IgD-negative memory B cell (primary cell): Measurements from ENCODE around the gene HSPA8. TPM values are rescaled to one million over a fixed set of nuclear protein-coding genes. Genes with fewer than 3 reads are reported as not detected.
A peak's percentile ranks its signal among the peaks of the same experiment; 100 is the strongest.
"Not testable (repeated sequence)": the region's sequence is repeated elsewhere in the genome, so short reads cannot be mapped to it uniquely, and the experiment has no call there.

Source experiments
- H3K27ac Mint-ChIP-seq, 3 donors: one replicate each; pipeline ENCODE4 v1.8.0; 2020 to 2022; ENCODE audit warnings: mild to moderate bottlenecking in 3 of 3, mixed read lengths in 3 of 3, moderate library complexity in 1 of 3
- H3K27me3 Mint-ChIP-seq: one replicate; pipeline ENCODE4 v1.8.0; 2021; ENCODE audit warnings: mixed read lengths
- H3K36me3 Mint-ChIP-seq: one replicate; pipeline ENCODE4 v1.8.0; 2020; ENCODE audit warnings: mild to moderate bottlenecking, mixed read lengths
- H3K4me1 Mint-ChIP-seq, 3 donors: one replicate each; pipeline ENCODE4 v1.8.0; 2020 to 2022; ENCODE audit warnings: mixed read lengths in 3 of 3, mild to moderate bottlenecking in 1 of 3
- H3K4me3 Mint-ChIP-seq, 4 donors: one replicate each; pipeline ENCODE4 v1.8.0; 2020 to 2022; ENCODE audit warnings: mild to moderate bottlenecking in 4 of 4, mixed read lengths in 4 of 4, moderate library complexity in 3 of 4
- H3K9me3 Mint-ChIP-seq, 3 donors: one replicate each; pipeline ENCODE4 v1.8.0; 2020 to 2021; ENCODE audit warnings: mixed read lengths in 3 of 3, mild to moderate bottlenecking in 1 of 3
- polyA plus RNA-seq: library from polyadenylated mRNA; unstranded; fragments of 300-500 nt; fragmentation: Illumina TruSeq; gene quantifications from one replicate; pipeline ENCODE4 v1.2.3, GENCODE V29; 2021

HSPA8 gene
- polyA plus RNA-seq, 1 donor from 2014 or later = 1,082 TPM

DNA sequence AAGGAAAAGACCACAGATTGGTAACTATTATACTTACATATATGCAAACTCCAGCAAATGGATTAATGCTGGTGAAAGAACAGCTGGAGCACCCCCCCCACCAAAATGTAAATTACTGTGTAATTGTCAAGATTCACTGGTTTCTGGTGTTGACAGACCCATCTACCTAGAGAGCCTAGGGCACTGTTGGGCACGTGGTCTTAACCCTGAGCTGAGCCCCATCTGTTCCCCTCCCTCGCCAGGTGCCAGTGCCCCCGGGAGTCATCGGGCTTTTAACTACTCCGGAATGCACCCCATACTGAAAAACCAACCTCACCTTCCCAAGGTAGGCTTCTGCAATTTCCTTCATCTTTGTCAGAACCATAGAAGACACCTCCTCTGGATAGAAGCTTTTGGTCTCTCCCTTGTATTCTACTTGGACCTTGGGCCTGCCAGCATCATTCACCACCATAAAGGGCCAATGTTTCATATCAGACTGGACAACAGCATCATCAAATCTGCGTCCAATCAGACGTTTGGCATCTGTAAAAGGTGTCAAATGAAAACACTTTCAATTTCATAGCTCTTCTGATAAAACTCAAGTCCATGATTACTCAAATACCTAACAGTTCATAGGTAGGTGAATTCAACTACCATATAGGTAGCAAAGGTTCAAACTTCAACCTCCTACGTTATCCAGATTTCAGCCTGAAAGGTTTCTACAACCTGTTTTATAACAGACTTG is 1.5 kb downstream of the HSPA8 start:
- H3K27ac Mint-ChIP-seq = peak overlapping the region; percentile 95 to 100 (median 100)
- peak overlapping the region; percentile 97 to 100 (median 98) for H3K4me3 Mint-ChIP-seq
- H3K4me1 Mint-ChIP-seq = peaks cover 58 to 65% (median 64%) of the 10 kb centered on the region in 3 donors
- H3K36me3 Mint-ChIP-seq = peaks cover 28% of the 10 kb centered on the region
- H3K9me3 Mint-ChIP-seq = no peaks in the 10 kb centered on the region
- H3K27me3 Mint-ChIP-seq = peaks cover 2% of the 10 kb centered on the region

GRCh38 chr11:123059041-123059920 is 2.7 kb downstream of the HSPA8 start:
- peaks cover 30% of the 10 kb centered on the region for H3K36me3 Mint-ChIP-seq
- H3K27me3 Mint-ChIP-seq, H3K9me3 Mint-ChIP-seq: not testable (repeated sequence)
- peak overlapping the region; percentile 97 to 100 (median 98) for H3K4me3 Mint-ChIP-seq
- H3K4me1 Mint-ChIP-seq = peaks cover 63 to 71% (median 64%) of the 10 kb centered on the region in 3 donors
- peak overlapping the region; percentile 95 to 100 (median 97) for H3K27ac Mint-ChIP-seq

GRCh38 chr11:123057661-123058305 is 4.2 kb downstream of the HSPA8 start:
- Mint-ChIP-seq H3K4me3 (peak overlapping the region; percentile 97 to 100 (median 98)), H3K4me1 (peaks cover 55 to 62% (median 58%) of the 10 kb centered on the region in 3 donors), H3K27ac (peak overlapping the region; percentile 95 to 100 (median 97)), H3K36me3 (peaks cover 30% of the 10 kb centered on the region), H3K27me3 (peaks cover 2% of the 10 kb centered on the region), H3K9me3 (no peaks in the 10 kb centered on the region)

DNA sequence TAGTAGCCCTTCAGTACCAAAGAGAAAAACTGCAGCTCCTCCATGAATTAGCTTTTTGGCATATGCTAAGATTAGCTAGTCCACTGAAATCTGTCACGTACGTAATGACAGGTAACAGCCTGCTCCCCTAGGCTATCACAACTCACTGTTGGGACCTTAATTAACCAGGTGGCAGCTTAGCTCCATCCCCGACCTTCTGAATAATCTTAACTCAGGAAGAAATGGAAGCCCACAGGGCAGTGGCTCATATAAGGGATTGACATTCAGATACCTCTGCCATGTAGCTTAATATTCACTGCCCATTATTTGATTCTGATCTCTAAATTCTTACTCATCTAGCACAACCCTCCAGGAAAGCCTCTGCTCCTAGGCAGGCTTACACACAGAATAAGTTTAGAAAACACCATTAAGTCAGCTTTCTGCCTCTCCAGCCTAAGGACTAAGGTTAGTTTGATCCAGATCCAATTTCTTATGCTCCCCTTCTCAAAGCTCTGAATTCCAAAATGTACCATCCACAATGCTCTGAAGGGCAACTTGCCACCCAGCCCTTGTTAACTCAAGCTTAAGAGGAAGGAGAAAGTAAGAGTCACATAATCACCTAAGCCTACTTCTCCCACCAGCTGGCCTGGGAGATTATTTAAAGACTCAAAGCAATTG is 5.0 kb downstream of the HSPA8 start:
- H3K27ac Mint-ChIP-seq = peak overlapping the region; percentile 22 to 100 (median 97)
- H3K4me1 Mint-ChIP-seq = peaks cover 55 to 62% (median 58%) of the 10 kb centered on the region in 3 donors
- no peaks in the 10 kb centered on the region for H3K9me3 Mint-ChIP-seq
- H3K36me3 Mint-ChIP-seq = peaks cover 31% of the 10 kb centered on the region
- H3K4me3 Mint-ChIP-seq = peak overlapping the region; percentile 31 to 99 (median 90)
- H3K27me3 Mint-ChIP-seq = peaks cover 2% of the 10 kb centered on the region

- peaks cover 51 to 56% (median 53%) of the 10 kb centered on the region in 3 donors for H3K4me1 Mint-ChIP-seq
These were observed 6.6 kb downstream of the HSPA8 start for GRCh38 chr11:123055191-123055901.

DNA sequence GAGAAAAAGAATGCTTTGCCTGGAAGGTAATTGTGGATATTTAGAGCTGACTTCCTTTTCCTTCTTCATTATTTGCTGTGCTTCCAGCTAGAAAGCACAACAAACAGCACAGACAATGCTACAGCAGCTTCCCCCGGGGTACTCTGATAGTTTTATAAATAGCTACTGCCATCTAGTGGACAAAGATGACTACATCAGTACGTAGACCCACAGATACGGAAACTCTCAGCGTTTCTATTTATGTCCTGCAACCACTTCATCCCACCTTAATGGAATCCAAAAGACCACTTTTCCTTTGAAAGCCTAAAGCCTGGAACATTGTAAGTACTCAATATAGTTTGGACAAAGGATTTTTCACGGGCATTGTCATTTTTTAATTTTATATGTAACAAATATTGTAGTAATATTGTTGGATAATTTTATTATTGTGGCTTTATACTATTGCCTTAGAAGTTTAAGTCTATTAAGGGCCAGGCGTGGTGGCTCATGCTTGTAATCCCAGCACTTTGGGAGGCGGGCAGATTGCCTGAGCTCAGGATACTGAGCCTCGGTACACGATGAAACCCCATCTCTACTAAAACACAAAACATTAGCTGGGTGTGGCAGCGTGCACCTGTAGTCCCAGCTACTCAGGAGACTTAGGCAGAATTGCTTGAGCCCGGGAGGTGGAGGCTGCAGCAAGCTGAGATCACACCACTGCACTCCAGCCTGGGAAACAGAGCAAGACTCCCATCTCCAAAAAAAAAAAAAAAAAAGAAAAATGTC is 7.5 kb downstream of the HSPA8 start:
- H3K9me3 Mint-ChIP-seq = no peaks in the 10 kb centered on the region
- H3K27me3 Mint-ChIP-seq = peaks cover under 1% of the 10 kb centered on the region
- peaks cover 43 to 50% (median 45%) of the 10 kb centered on the region in 3 donors for H3K4me1 Mint-ChIP-seq
- peaks cover 14% of the 10 kb centered on the region for H3K36me3 Mint-ChIP-seq
- peak overlapping the region; percentile 22 to 97 (median 90) for H3K27ac Mint-ChIP-seq
- H3K4me3 Mint-ChIP-seq = peak overlapping the region in 3 of 4 donors; percentile 46 to 97 (median 75)

More at GRCh38 chr11:123055191-123055901, 6.6 kb downstream of the HSPA8 start:
- Mint-ChIP-seq H3K4me3 (peak overlapping the region in 3 of 4 donors; percentile 39 to 97 (median 69)), H3K9me3 (no peaks in the 10 kb centered on the region), H3K27me3 (peaks cover 2% of the 10 kb centered on the region), H3K27ac (peak overlapping the region; percentile 22 to 97 (median 53)), H3K36me3 (peaks cover 23% of the 10 kb centered on the region)

- Mint-ChIP-seq H3K27me3 (no peaks in the 10 kb centered on the region), H3K27ac (no peak overlapping the region), H3K36me3 (peaks cover 9% of the 10 kb centered on the region), H3K4me3 (no peak overlapping the region), H3K9me3 (no peaks in the 10 kb centered on the region), H3K4me1 (peaks cover 30 to 37% (median 35%) of the 10 kb centered on the region in 3 donors)
These were observed 8.8 kb downstream of the HSPA8 start for GRCh38 chr11:123052901-123053721.

DNA sequence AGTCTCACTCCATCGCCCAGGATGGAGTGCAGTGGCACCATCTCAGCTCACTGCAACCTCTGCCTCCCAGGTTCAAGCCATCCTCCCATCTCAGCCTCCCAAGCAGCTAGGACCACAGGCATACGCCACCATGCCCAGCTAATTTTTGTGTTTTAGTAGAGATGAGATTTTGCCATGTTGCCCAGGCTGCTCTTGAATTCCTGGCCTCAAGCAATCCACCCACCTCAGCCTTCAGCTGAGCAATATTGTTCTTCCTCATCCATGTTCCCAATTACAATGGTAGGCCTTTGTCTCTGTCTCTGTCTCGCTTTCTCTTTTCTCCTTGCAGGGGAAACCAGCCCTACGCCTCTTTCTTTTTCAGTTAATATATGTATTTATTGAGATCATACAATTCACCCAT is 10.3 kb downstream of the HSPA8 start:
- Mint-ChIP-seq H3K4me1 (peaks cover 20 to 23% (median 21%) of the 10 kb centered on the region in 3 donors), H3K9me3 (no peaks in the 10 kb centered on the region), H3K27ac (peak overlapping the region in 1 of 3 donors; percentile 83), H3K4me3 (no peak overlapping the region), H3K27me3 (no peaks in the 10 kb centered on the region), H3K36me3 (peaks cover 9% of the 10 kb centered on the region)

- no peak overlapping the region for H3K27ac Mint-ChIP-seq
- no peaks in the 10 kb centered on the region for H3K9me3 Mint-ChIP-seq
- peaks cover 16 to 19% (median 18%) of the 10 kb centered on the region in 3 donors for H3K4me1 Mint-ChIP-seq
- no peak overlapping the region for H3K4me3 Mint-ChIP-seq
- no peaks in the 10 kb centered on the region for H3K27me3 Mint-ChIP-seq
- peaks cover 9% of the 10 kb centered on the region for H3K36me3 Mint-ChIP-seq
These were observed 10.8 kb downstream of the HSPA8 start for GRCh38 chr11:123051146-123051545.

GRCh38 chr11:123047947-123048293 is 14.0 kb downstream of the HSPA8 start:
- Mint-ChIP-seq H3K4me1 (peaks cover 0 to 2% (median 0%) of the 10 kb centered on the region in 3 donors), H3K9me3 (no peaks in the 10 kb centered on the region), H3K27me3 (no peaks in the 10 kb centered on the region), H3K27ac (no peak overlapping the region), H3K4me3 (no peak overlapping the region), H3K36me3 (peaks cover 8% of the 10 kb centered on the region)

- H3K9me3 Mint-ChIP-seq = no peaks in the 10 kb centered on the region
- peaks cover 0 to 2% (median 0%) of the 10 kb centered on the region in 3 donors for H3K4me1 Mint-ChIP-seq
- H3K27ac Mint-ChIP-seq = no peak overlapping the region
- H3K36me3 Mint-ChIP-seq = peaks cover 8% of the 10 kb centered on the region
- no peaks in the 10 kb centered on the region for H3K27me3 Mint-ChIP-seq
- H3K4me3 Mint-ChIP-seq = no peak overlapping the region
These were observed 14.5 kb downstream of the HSPA8 start for GRCh38 chr11:123047266-123047946.
